WTC11 (cell line): ENCODE measurements around the gene HAND2. TPM values are rescaled to one million over a fixed set of nuclear protein-coding genes. Genes with fewer than 3 reads are reported as not detected.

Source experiments
- ATAC-seq: fragments of 200-7000 bp; cut with Tn5 transposase; 2 replicates; pipeline ENCODE4 v1.10.0; 2021; ENCODE audit warnings: mild to moderate bottlenecking, moderate library complexity
- CTCF ChIA-PET: fragments of 300-600 bp; sonication (Branson Sonifier 250); formaldehyde crosslinking; loops from one replicate; lab custom pipeline; 2021; ENCODE audit warnings: antibody characterized with exemption; lab: Charles Lee
- POLR2A ChIA-PET: fragments of 350-600 bp; sonication (Branson Sonifier 250); formaldehyde crosslinking; loops from one replicate; lab custom pipeline; 2021; ENCODE audit warnings: antibody characterized with exemption; lab: Charles Lee
- DNase-seq: peaks from one replicate; pipeline ENCODE4 v3.0.0; 2021; ENCODE audit warnings: low spot score
- H3K27ac Mint-ChIP-seq: 2 replicates; pipeline ENCODE4 v1.8.0; 2021; ENCODE audit warnings: mixed read lengths
- H3K27me3 Mint-ChIP-seq: 2 replicates; pipeline ENCODE4 v1.8.0; 2021; ENCODE audit warnings: low read depth, mild to moderate bottlenecking, moderate library complexity, mixed read lengths
- H3K36me3 Mint-ChIP-seq: 2 replicates; pipeline ENCODE4 v1.8.0; 2021; ENCODE audit warnings: mixed read lengths
- H3K4me1 Mint-ChIP-seq: 2 replicates; pipeline ENCODE4 v1.8.0; 2022; ENCODE audit warnings: mixed read lengths
- H3K4me3 Mint-ChIP-seq: 2 replicates; pipeline ENCODE4 v1.8.0; 2021; ENCODE audit warnings: mild to moderate bottlenecking, moderate library complexity, mixed read lengths
- H3K9me3 Mint-ChIP-seq: 2 replicates; pipeline ENCODE4 v1.8.0; 2021; ENCODE audit warnings: mixed read lengths
- ARID4B ChIP-seq: sonication (generic); formaldehyde crosslinking; IDR thresholded peaks from 2 replicates; pipeline ENCODE4 v1.8.0; 2023; ENCODE audit warnings: missing genetic modification reagents, mild to moderate bottlenecking, borderline replicate concordance
- ATF1 ChIP-seq: sonication (generic); formaldehyde crosslinking; IDR thresholded peaks from 2 replicates; pipeline ENCODE4 v1.8.1; 2023; ENCODE audit warnings: mild to moderate bottlenecking, moderate library complexity, missing genetic modification reagents
- CREM ChIP-seq: sonication (generic); formaldehyde crosslinking; IDR thresholded peaks from 2 replicates; pipeline ENCODE4 v1.8.1; 2022; ENCODE audit warnings: mild to moderate bottlenecking, missing genetic modification reagents, moderate library complexity
- E2F1 ChIP-seq: sonication (generic); formaldehyde crosslinking; IDR thresholded peaks from 2 replicates; pipeline ENCODE4 v1.8.0; 2022; ENCODE audit warnings: mild to moderate bottlenecking, missing genetic modification reagents
- E2F4 ChIP-seq: sonication (generic); formaldehyde crosslinking; IDR thresholded peaks from 2 replicates; pipeline ENCODE4 v1.8.1; 2022; ENCODE audit warnings: low read depth, mild to moderate bottlenecking, moderate library complexity, missing genetic modification reagents, borderline replicate concordance
- EMX1 ChIP-seq: fragments of 250-450 bp; sonication (Bioruptor Pico); IDR thresholded peaks from 2 replicates; pipeline ENCODE4 v1.8.0; 2021; ENCODE audit warnings: mild to moderate bottlenecking
- JUN ChIP-seq: sonication (generic); formaldehyde crosslinking; IDR thresholded peaks from 2 replicates; pipeline ENCODE4 v1.8.0; 2023; ENCODE audit warnings: mild to moderate bottlenecking, missing genetic modification reagents
- MYBL2 ChIP-seq: sonication (generic); formaldehyde crosslinking; IDR thresholded peaks from 2 replicates; pipeline ENCODE4 v1.8.1; 2023; ENCODE audit warnings: mild to moderate bottlenecking, moderate library complexity, missing genetic modification reagents
- NFYB ChIP-seq: sonication (generic); formaldehyde crosslinking; conservative IDR thresholded peaks from 2 replicates; pipeline ENCODE4 v1.8.0; 2022; ENCODE audit warnings: low read depth, missing genetic modification reagents
- OVOL2 ChIP-seq: fragments of 250-450 bp; sonication (Bioruptor Pico); IDR thresholded peaks from 2 replicates; pipeline ENCODE4 v1.9.0; 2021; ENCODE audit warnings: mild to moderate bottlenecking, borderline replicate concordance
- SMAD3 ChIP-seq: sonication (generic); formaldehyde crosslinking; IDR thresholded peaks from 2 replicates; pipeline ENCODE4 v1.8.0; 2022; ENCODE audit warnings: missing genetic modification reagents, mild to moderate bottlenecking, borderline replicate concordance
- USF2 ChIP-seq: sonication (generic); formaldehyde crosslinking; IDR thresholded peaks from 2 replicates; pipeline ENCODE4 v1.8.1; 2023; ENCODE audit warnings: mild to moderate bottlenecking, missing genetic modification reagents, moderate library complexity
- ZBTB43 ChIP-seq: sonication (generic); formaldehyde crosslinking; IDR thresholded peaks from 2 replicates; pipeline ENCODE4 v1.8.1; 2023; ENCODE audit warnings: mild to moderate bottlenecking, missing genetic modification reagents
- ZMAT4 ChIP-seq: fragments of 250-450 bp; sonication (Bioruptor Pico); IDR thresholded peaks from 2 replicates; pipeline ENCODE4 v1.9.0; 2021; ENCODE audit warnings: mild to moderate bottlenecking
- ZNF219 ChIP-seq: sonication (generic); formaldehyde crosslinking; IDR thresholded peaks from 2 replicates; pipeline ENCODE4 v1.8.0; 2023; ENCODE audit warnings: missing genetic modification reagents, mild to moderate bottlenecking, borderline replicate concordance
- ZNF416 ChIP-seq: fragments of 250-450 bp; sonication (Bioruptor Pico); IDR thresholded peaks from 2 replicates; pipeline ENCODE4 v1.9.0; 2021; ENCODE audit warnings: mild to moderate bottlenecking, inconsistent platforms
- ZNF423 ChIP-seq: fragments of 250-450 bp; sonication (Bioruptor Pico); IDR thresholded peaks from 2 replicates; pipeline ENCODE4 v2.1.2; 2022; ENCODE audit warnings: mild to moderate bottlenecking, moderate library complexity
- ZNF425 ChIP-seq: fragments of 250-450 bp; sonication (Bioruptor Pico); conservative IDR thresholded peaks from 2 replicates; pipeline ENCODE4 v1.9.0; 2021; ENCODE audit warnings: mild to moderate bottlenecking
- ZSCAN18 ChIP-seq: fragments of 250-450 bp; sonication (Bioruptor Pico); IDR thresholded peaks from 2 replicates; pipeline ENCODE4 v2.1.2; 2022; ENCODE audit warnings: mild to moderate bottlenecking, moderate library complexity
- total RNA-seq: library from RNA; stranded (reverse); gene quantifications from 3 replicates; pipeline ENCODE4 v1.2.3, GENCODE V29; 2021

Gene HAND2
- total RNA-seq, 1 experiment from 2014 or later = 0.13 TPM

GRCh38 chr4:173513651-173514050 is 16.4 kb downstream of the HAND2 start:
- H3K4me3 Mint-ChIP-seq = no peak overlapping the region
- TF ChIP-seq CREM (CRISPR knock-in tag) = no peak
- TF ChIP-seq ZBTB43 (CRISPR knock-in tag) = no peak
- TF ChIP-seq ZSCAN18 (CRISPR knock-in tag) = no peak
- TF ChIP-seq ZNF416 = no peak
- TF ChIP-seq SMAD3 = no peak
- no peak for TF ChIP-seq ZMAT4 (CRISPR knock-in tag)
- no peak for TF ChIP-seq ARID4B (CRISPR knock-in tag)
- TF ChIP-seq NFYB = no peak
- TF ChIP-seq E2F4 (CRISPR knock-in tag) = no peak
- no peak for TF ChIP-seq OVOL2 (CRISPR knock-in tag)
- TF ChIP-seq E2F1 (CRISPR knock-in tag) = no peak
- TF ChIP-seq ZNF219 (CRISPR knock-in tag) = no peak
- no peak for TF ChIP-seq ATF1 (CRISPR knock-in tag)
- TF ChIP-seq, all 79 proteins: peak for 0
- ChIA-PET POLR2A (no interaction called here), CTCF (no interaction called here)
- ATAC-seq (no peak), DNase-seq (no peak)
- peaks cover 35% of the 10 kb centered on the region for H3K4me1 Mint-ChIP-seq
- no peaks in the 10 kb centered on the region for H3K9me3 Mint-ChIP-seq
- H3K27me3 Mint-ChIP-seq = peaks cover 100% of the 10 kb centered on the region
- no peak overlapping the region for H3K27ac Mint-ChIP-seq
- H3K36me3 Mint-ChIP-seq = no peaks in the 10 kb centered on the region

GRCh38 chr4:173511787-173512361 is 18.2 kb downstream of the HAND2 start:
- ChIA-PET CTCF (interaction anchor here (0.6 kb wide), 1 partner anchor 703 kb away, joined by 3 read pairs; no protein-coding TSS in a partner anchor), POLR2A (interaction anchor here (0.6 kb wide), 1 partner anchor 813 kb away, joined by 3 read pairs; no protein-coding TSS in a partner anchor)
- DNase-seq (no peak), ATAC-seq (no peak)
- H3K27ac Mint-ChIP-seq = no peak overlapping the region
- H3K27me3 Mint-ChIP-seq = peaks cover 100% of the 10 kb centered on the region
- no peak overlapping the region for H3K4me3 Mint-ChIP-seq
- no peaks in the 10 kb centered on the region for H3K9me3 Mint-ChIP-seq
- no peaks in the 10 kb centered on the region for H3K36me3 Mint-ChIP-seq
- H3K4me1 Mint-ChIP-seq = peaks cover 42% of the 10 kb centered on the region
- TF ChIP-seq MYBL2 = no peak
- no peak for TF ChIP-seq ZNF423 (CRISPR knock-in tag)
- TF ChIP-seq EMX1 = no peak
- no peak for TF ChIP-seq JUN (CRISPR knock-in tag)
- no peak for TF ChIP-seq E2F4 (CRISPR knock-in tag)
- TF ChIP-seq USF2 (CRISPR knock-in tag) = no peak
- no peak for TF ChIP-seq ZNF425 (CRISPR knock-in tag)
